Measurements from ENCODE around the gene SNAPC1. TPM values are rescaled to one million over a fixed set of nuclear protein-coding genes. Genes with fewer than 3 reads are reported as not detected.

SNAPC1 gene
- total RNA-seq, 1 donor from 2014 or later, result 14.5 TPM

Other genes with a start within 250 kb of the SNAPC1 start
- 55.0 TPM for gene HIF1A, start 66.9 kb upstream of the SNAPC1 start, total RNA-seq
- gene SYT16, start 50.3 kb downstream of the SNAPC1 start, total RNA-seq, result not detected

Data from left ventricle myocardium superior (tissue), 1 donor.